Stimulated activated CD4-positive, alpha-beta T cell treated with anti-CD3 and anti-CD28 coated beads, TNF-alpha, amount 100 ng/mL, for 4 hours (primary cell): ENCODE data around the gene SLK.

ENCODE experiments used
- DNase-seq, 3 experiments: peaks; one replicate each; pipeline ENCODE4 v3.0.0-alpha.2; 2020; ENCODE audit warnings: low read depth in 3 of 3

The SLK gene

GRCh38 chr10:103941801-103942200 is 25.1 kb upstream of the SLK start:
- DNase-seq, result no peak

GRCh38 chr10:103942866-103943265 is 24.1 kb upstream of the SLK start:
- DNase-seq, result no peak

- DNase-seq, result no peak
Measured at GRCh38 chr10:103947799-103948516, 19.0 kb upstream of the SLK start.

GRCh38 chr10:103949728-103950127 is 17.2 kb upstream of the SLK start:
- DNase-seq, result no peak

GRCh38 chr10:103951183-103951582 is 15.8 kb upstream of the SLK start:
- DNase-seq, result no peak

- DNase-seq, result no peak
Measured at GRCh38 chr10:103951942-103952341, 15.0 kb upstream of the SLK start.

GRCh38 chr10:103954543-103954942 is 12.4 kb upstream of the SLK start:
- DNase-seq, result no peak

- no peak for DNase-seq
Measured at GRCh38 chr10:103958996-103959395, 7.9 kb upstream of the SLK start.

GRCh38 chr10:103960103-103960502 is 6.8 kb upstream of the SLK start:
- DNase-seq, result no peak

- no peak for DNase-seq
Measured at GRCh38 chr10:103967448-103968071, 620 bp downstream of the SLK start.

- no peak for DNase-seq
Measured at GRCh38 chr10:103968441-103969391, 1.8 kb downstream of the SLK start.

- DNase-seq, result no peak
Measured at GRCh38 chr10:103969436-103969835, 2.5 kb downstream of the SLK start.

- DNase-seq, result no peak
Measured at GRCh38 chr10:103969857-103970627, 3.1 kb downstream of the SLK start.

GRCh38 chr10:103975169-103975568 is 8.2 kb downstream of the SLK start:
- DNase-seq, result no peak

GRCh38 chr10:103977204-103977603 is 10.3 kb downstream of the SLK start:
- DNase-seq, result no peak

- no peak for DNase-seq
Measured at GRCh38 chr10:103979530-103979929, 12.6 kb downstream of the SLK start.

GRCh38 chr10:103980288-103980906 is 13.5 kb downstream of the SLK start:
- DNase-seq, result no peak

GRCh38 chr10:103982639-103983038 is 15.7 kb downstream of the SLK start:
- DNase-seq, result no peak

- no peak for DNase-seq
Measured at GRCh38 chr10:103983367-103983911, 16.5 kb downstream of the SLK start.

GRCh38 chr10:103985726-103986125 is 18.8 kb downstream of the SLK start:
- no peak for DNase-seq

GRCh38 chr10:103986360-103986759 is 19.4 kb downstream of the SLK start:
- no peak for DNase-seq
